Stimulated activated CD8-positive, alpha-beta memory T cell treated with anti-CD3 and anti-CD28 coated beads, Interleukin-12 subunit alpha, Interleukin-12 subunit beta, amount 100 ng/mL, for 1 hour (primary cell): ENCODE measurements around the gene TEX14.
"Not testable (repeated sequence)": the region's sequence is repeated elsewhere in the genome, so short reads cannot be mapped to it uniquely, and the experiment has no call there.

Experiments used
- DNase-seq: peaks from one replicate; pipeline ENCODE4 v3.0.0-alpha.2; 2020; ENCODE audit warnings: low read depth

TEX14 gene

GRCh38 chr17:58560511-58560910 lies 131.3 kb downstream of the TEX14 start:
- no peak for DNase-seq

GRCh38 chr17:58557981-58558380 lies 133.9 kb downstream of the TEX14 start:
- no peak for DNase-seq

- DNase-seq: no peak
Observed at GRCh38 chr17:58556833-58557250, 135.0 kb downstream of the TEX14 start.

GRCh38 chr17:58555109-58555508 lies 136.7 kb downstream of the TEX14 start:
- DNase-seq: not testable (repeated sequence)

- DNase-seq: no peak
Observed at GRCh38 chr17:58541249-58541648, 150.6 kb downstream of the TEX14 start.

- DNase-seq: no peak
Observed at GRCh38 chr17:58539698-58540097, 152.1 kb downstream of the TEX14 start.

GRCh38 chr17:58538811-58539409 lies 152.9 kb downstream of the TEX14 start:
- no peak for DNase-seq

- DNase-seq: no peak
Observed at GRCh38 chr17:58537266-58537665, 154.6 kb downstream of the TEX14 start.

GRCh38 chr17:58536542-58536941 lies 155.3 kb downstream of the TEX14 start:
- no peak for DNase-seq

GRCh38 chr17:58535431-58535830 lies 156.4 kb downstream of the TEX14 start:
- DNase-seq: no peak

GRCh38 chr17:58534901-58535421 lies 156.9 kb downstream of the TEX14 start:
- DNase-seq: no peak

- DNase-seq: no peak
Observed at GRCh38 chr17:58534331-58534730, 157.5 kb downstream of the TEX14 start.

- no peak for DNase-seq
Observed at GRCh38 chr17:58533616-58534188, 158.1 kb downstream of the TEX14 start.

GRCh38 chr17:58532555-58532951 lies 159.3 kb downstream of the TEX14 start:
- DNase-seq: no peak

GRCh38 chr17:58531661-58532554 lies 159.9 kb downstream of the TEX14 start:
- DNase-seq: no peak

GRCh38 chr17:58531122-58531521 lies 160.7 kb downstream of the TEX14 start:
- DNase-seq: no peak

GRCh38 chr17:58530655-58531054 lies 161.2 kb downstream of the TEX14 start:
- no peak for DNase-seq

GRCh38 chr17:58529275-58529674 lies 162.6 kb downstream of the TEX14 start:
- DNase-seq: no peak

GRCh38 chr17:58528443-58528842 lies 163.4 kb downstream of the TEX14 start:
- DNase-seq: no peak

GRCh38 chr17:58527949-58528348 lies 163.9 kb downstream of the TEX14 start:
- DNase-seq: no peak

GRCh38 chr17:58527306-58527705 lies 164.5 kb downstream of the TEX14 start:
- DNase-seq: no peak

GRCh38 chr17:58525239-58525638 lies 166.6 kb downstream of the TEX14 start:
- no peak for DNase-seq

- no peak for DNase-seq
Observed at GRCh38 chr17:58521680-58522079, 170.2 kb downstream of the TEX14 start.
